ENCODE data around the gene HTR6.
"Not testable (repeated sequence)": the region's sequence is repeated elsewhere in the genome, so short reads cannot be mapped to it uniquely, and the experiment has no call there.

Gene HTR6

DNA sequence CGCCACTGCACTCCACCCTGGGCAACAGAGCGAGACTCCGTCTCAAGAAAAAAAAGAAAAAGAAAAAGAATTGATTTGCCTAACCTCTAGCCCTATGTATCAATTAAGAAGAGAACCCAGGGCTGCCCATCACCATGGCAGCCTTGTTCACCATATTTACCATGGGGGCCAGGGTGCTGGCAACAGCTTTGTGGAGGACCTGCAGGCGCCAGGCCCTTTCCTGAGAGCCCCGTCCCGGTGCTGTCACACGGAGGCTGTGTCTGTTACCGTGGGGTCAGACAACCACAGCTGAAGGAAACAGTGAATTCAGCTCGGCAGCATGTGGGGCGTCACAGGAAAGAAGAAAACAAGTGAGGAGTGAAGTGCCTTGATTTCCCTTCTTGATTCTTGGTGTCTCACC, 27.1 kb upstream of the HTR6 start:
- no peak overlapping the region for H3K9ac ChIP-seq
- peaks cover 20% of the 10 kb centered on the region for H3K27me3 ChIP-seq
- no peak overlapping the region for H3K27ac ChIP-seq
- H3K36me3 ChIP-seq, result no peaks in the 10 kb centered on the region
- no peaks in the 10 kb centered on the region for H3K4me1 ChIP-seq
- no peaks in the 10 kb centered on the region for H3K9me3 ChIP-seq
- H4K20me1 ChIP-seq, result no peaks in the 10 kb centered on the region
- H3K4me2 ChIP-seq, result no peak overlapping the region
- no peak for TF ChIP-seq Cebpa-rat (IDR thresholded peaks at IDR 0.05)
- H3K4me3 ChIP-seq, result no peak overlapping the region

DNA sequence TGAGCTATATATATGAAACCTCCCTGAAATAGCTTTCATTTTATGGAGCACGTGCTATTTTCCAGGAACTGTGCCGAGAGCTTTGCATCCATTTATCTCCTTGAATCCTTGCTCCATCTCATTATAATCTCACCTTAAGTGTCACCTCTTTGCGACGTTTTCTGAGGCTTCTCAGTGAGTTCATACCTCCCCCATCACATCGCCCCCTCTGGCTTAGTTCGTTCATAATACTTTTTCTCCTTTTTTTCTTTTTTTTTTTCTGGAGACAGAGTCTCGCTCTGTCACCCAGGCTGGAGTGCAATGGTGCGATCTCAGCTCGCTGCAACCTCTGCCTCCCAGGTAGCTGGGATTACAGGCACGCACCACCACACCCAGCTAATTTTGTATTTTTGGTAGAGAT, 25.4 kb upstream of the HTR6 start:
- not testable (repeated sequence) for H3K9ac ChIP-seq, H3K27ac ChIP-seq, H3K4me2 ChIP-seq, H3K9me3 ChIP-seq, H3K4me1 ChIP-seq, H3K36me3 ChIP-seq, H3K4me3 ChIP-seq
- peaks cover 36% of the 10 kb centered on the region for H3K27me3 ChIP-seq
- peaks cover 12% of the 10 kb centered on the region; the same call in 1 of the 2 replicates for H4K20me1 ChIP-seq

GRCh38 chr1:19639999-19640362, 24.7 kb upstream of the HTR6 start:
- peaks cover 19% of the 10 kb centered on the region for H4K20me1 ChIP-seq
- H3K4me3 ChIP-seq, result no peak overlapping the region
- peaks cover 11% of the 10 kb centered on the region for H3K4me1 ChIP-seq
- peaks cover 44% of the 10 kb centered on the region for H3K27me3 ChIP-seq
- H3K9me3 ChIP-seq, result no peaks in the 10 kb centered on the region
- no peak overlapping the region for H3K4me2 ChIP-seq
- no peak for TF ChIP-seq Cebpa-rat (IDR thresholded peaks at IDR 0.05)
- no peak overlapping the region for H3K27ac ChIP-seq
- H3K9ac ChIP-seq, result no peak overlapping the region
- no peaks in the 10 kb centered on the region for H3K36me3 ChIP-seq

DNA sequence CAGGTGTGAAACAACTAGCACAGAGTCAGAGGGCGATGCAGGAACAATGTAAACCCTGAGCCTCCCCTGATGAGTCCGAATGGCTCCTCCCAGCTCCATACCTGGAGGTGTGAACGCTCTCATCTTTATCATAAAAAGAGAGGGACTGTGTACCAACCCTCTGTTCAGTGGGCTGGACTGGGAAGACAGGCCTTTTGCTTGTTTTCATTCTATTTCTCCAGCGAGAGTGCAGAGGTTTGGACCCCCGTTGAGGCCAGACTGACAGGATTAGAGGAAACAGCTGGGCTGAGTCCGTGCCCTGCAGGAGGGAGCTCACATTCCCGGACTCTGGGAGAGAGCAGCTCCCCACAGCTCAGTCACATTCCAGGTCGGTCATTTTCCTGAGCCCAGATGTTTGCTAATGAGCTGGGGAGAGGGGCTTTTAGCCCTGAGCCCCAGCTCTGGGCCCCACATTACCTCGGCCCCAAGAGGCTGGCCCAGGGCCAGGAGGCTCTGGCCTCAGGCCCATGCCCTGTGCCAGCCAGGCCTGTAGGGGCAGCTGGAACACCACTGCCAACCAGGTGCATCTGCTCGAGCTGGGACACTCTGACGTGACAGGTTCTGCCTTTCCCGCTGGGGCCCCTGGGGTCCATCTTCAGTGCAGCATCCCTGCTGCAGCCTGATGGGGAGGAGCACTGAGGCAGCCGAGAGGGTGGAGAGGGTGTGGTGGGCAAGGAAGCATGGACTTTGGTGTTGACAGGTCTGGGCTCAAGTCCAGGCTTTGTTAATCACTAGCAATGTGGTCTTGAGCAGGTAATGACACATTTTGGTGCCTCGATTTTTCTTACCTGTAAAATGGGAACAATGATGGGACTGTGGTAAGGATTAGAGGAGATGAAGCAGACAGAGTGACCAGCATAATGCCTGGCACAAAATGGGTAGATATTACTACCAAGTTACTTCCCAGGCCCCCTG, 24.0 kb upstream of the HTR6 start:
- no peak overlapping the region for H3K9ac ChIP-seq
- no peaks in the 10 kb centered on the region for H3K36me3 ChIP-seq
- no peak overlapping the region for H3K4me2 ChIP-seq
- H3K27me3 ChIP-seq, result peaks cover 50% of the 10 kb centered on the region
- H3K4me3 ChIP-seq, result no peak overlapping the region
- H3K4me1 ChIP-seq, result peaks cover 15% of the 10 kb centered on the region
- H4K20me1 ChIP-seq, result peaks cover 25% of the 10 kb centered on the region
- no peaks in the 10 kb centered on the region for H3K9me3 ChIP-seq
- no peak for TF ChIP-seq Cebpa-rat (IDR thresholded peaks at IDR 0.05)
- no peak overlapping the region for H3K27ac ChIP-seq

DNA sequence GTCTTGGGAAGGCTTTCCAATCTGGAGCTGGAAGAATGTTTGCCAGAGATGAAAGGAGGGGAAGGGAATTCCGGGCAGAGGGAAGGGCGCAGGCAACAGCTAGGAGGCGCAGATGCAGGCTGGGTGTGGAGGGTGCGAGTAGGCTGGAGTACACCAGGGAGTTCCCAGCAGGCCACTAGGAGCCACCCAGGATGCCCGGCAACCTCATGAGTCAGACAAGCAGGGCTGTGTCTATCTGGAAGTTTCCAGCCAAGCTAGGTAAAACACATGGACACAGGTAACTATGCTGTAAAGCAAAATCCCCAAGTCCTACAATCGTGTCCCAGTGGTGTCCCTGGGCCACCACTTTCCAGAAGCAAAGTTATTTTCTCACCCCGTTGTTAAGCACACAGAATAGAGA, 21.6 kb upstream of the HTR6 start:
- Histone ChIP-seq H3K9me3 (no peaks in the 10 kb centered on the region), H3K4me3 (peak overlapping the region; percentile 78; the same call in 1 of the 2 replicates), H3K27ac (no peak overlapping the region), H3K27me3 (peaks cover 73% of the 10 kb centered on the region), H3K9ac (no peak overlapping the region), H3K4me1 (peaks cover 15% of the 10 kb centered on the region), H3K36me3 (no peaks in the 10 kb centered on the region), H4K20me1 (peaks cover 38% of the 10 kb centered on the region), H3K4me2 (peak overlapping the region; percentile 98; the same call in 1 of the 2 replicates)
- no peak for TF ChIP-seq Cebpa-rat (IDR thresholded peaks at IDR 0.05)

DNA sequence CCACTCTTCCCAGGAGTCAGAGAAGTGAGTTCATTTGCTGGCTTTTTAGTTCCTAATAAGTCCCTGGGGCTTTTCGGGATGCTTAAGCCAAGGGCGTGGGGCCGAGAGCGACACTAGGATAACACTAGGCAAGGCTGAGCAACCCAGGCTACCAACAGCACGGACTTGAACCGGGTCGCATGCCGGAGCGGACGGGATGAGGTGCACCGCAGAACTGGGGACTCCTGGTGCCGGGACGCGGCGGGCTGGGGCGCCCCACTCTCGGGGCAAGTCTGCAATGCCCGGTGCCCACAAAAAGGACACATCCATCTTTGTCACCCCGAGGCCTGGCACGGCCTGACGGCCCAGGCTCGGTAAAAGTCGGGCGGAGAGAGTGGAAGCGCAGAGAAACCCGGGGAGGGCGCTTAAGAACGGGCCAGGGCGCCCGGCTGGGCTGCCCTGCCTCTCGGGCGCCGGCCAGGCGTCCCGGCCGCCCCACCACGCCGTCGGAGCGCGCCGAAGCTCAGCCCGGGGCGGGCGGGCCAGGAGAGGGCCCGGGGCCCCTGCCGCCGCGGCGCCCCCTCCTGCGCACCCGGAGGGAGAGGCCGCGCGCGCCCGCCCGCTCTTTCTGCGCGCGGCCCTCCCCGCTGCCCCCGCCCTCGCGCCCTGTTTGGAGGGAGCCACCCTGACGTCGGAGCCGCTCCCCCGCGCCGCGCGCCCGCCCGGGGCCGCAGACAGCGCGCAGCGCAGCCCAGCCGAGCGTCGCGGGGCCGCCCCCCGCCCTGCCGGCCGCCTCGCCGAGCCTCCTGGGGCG, 20.9 kb upstream of the HTR6 start, which contains the start of gene NBL1:
NBL1 (plus strand) TSS at position 710 of the 793 bp plus-strand sequence. CDS start 10,720 bp downstream, outside the sequence.
- peaks cover 73% of the 10 kb centered on the region for H3K27me3 ChIP-seq
- H3K4me3 ChIP-seq, result peak within 1 kb of the TSS; percentile 78
- peak within 1 kb of the TSS; percentile 98 for H3K4me2 ChIP-seq
- H3K36me3 ChIP-seq, result no peaks in the 10 kb centered on the region
- peaks cover 38% of the 10 kb centered on the region for H4K20me1 ChIP-seq
- TF ChIP-seq Cebpa-rat (IDR thresholded peaks at IDR 0.05), result no peak
- H3K4me1 ChIP-seq, result peaks cover 15% of the 10 kb centered on the region
- no peaks in the 10 kb centered on the region for H3K9me3 ChIP-seq
- peak within 1 kb of the TSS; percentile 75 for H3K9ac ChIP-seq
- H3K27ac ChIP-seq, result no peak within 1 kb of the TSS; the same call in 1 of the 2 replicates

- Histone ChIP-seq H3K36me3 (no peaks in the 10 kb centered on the region), H3K27me3 (peaks cover 73% of the 10 kb centered on the region), H3K4me3 (peak overlapping the region; percentile 78), H3K9ac (peak overlapping the region; percentile 75), H3K27ac (no peak overlapping the region; the same call in 1 of the 2 replicates), H3K9me3 (no peaks in the 10 kb centered on the region), H4K20me1 (peaks cover 38% of the 10 kb centered on the region), H3K4me1 (peaks cover 15% of the 10 kb centered on the region), H3K4me2 (peak overlapping the region; percentile 98)
- TF ChIP-seq Cebpa-rat (IDR thresholded peaks at IDR 0.05), result no peak
Observed at GRCh38 chr1:19644395-19644680, 20.3 kb upstream of the HTR6 start.

GRCh38 chr1:19644681-19645410, 19.8 kb upstream of the HTR6 start:
- Histone ChIP-seq H3K4me1 (peaks cover 15% of the 10 kb centered on the region), H3K4me2 (peak overlapping the region; percentile 98), H3K9me3 (no peaks in the 10 kb centered on the region), H3K27me3 (peaks cover 73% of the 10 kb centered on the region), H3K36me3 (no peaks in the 10 kb centered on the region), H3K9ac (peak overlapping the region; percentile 75), H3K4me3 (peak overlapping the region; percentile 78), H4K20me1 (peaks cover 38% of the 10 kb centered on the region), H3K27ac (no peak overlapping the region; the same call in 1 of the 2 replicates)
- TF ChIP-seq Cebpa-rat (IDR thresholded peaks at IDR 0.05), result no peak

- TF ChIP-seq Cebpa-rat (IDR thresholded peaks at IDR 0.05), result no peak
- Histone ChIP-seq H3K4me2 (peak overlapping the region; percentile 98), H3K27ac (no peak overlapping the region), H3K9me3 (no peaks in the 10 kb centered on the region), H3K4me3 (peak overlapping the region; percentile 78), H3K4me1 (peaks cover 15% of the 10 kb centered on the region), H3K36me3 (no peaks in the 10 kb centered on the region), H3K9ac (peak overlapping the region; percentile 75; the same call in 1 of the 2 replicates), H3K27me3 (peaks cover 72% of the 10 kb centered on the region), H4K20me1 (peaks cover 43% of the 10 kb centered on the region)
Observed at GRCh38 chr1:19645411-19646251, 19.0 kb upstream of the HTR6 start.
